ENCODE data around the gene EXPH5.

- TF ChIP-seq POLR2A (IDR thresholded peaks at IDR 0.05) (no peak), CTCF (IDR thresholded peaks at IDR 0.05) (no peak)
These were observed 120.9 kb downstream of the EXPH5 start for GRCh38 chr11:108472681-108473080.

Measured in body of pancreas (tissue), 4 donors.